Stimulated activated CD4-positive, alpha-beta T cell treated with anti-CD3 and anti-CD28 coated beads, Interleukin-4, amount 100 ng/mL, for 24 hours (primary cell): ENCODE data around the gene FBXW9.
A peak's percentile ranks its signal among the peaks of the same experiment; 100 is the strongest.
"Not testable (repeated sequence)": the region's sequence is repeated elsewhere in the genome, so short reads cannot be mapped to it uniquely, and the experiment has no call there.

Experiments
- DNase-seq: peaks from one replicate; pipeline ENCODE4 v3.0.0-alpha.2; 2020

The FBXW9 gene

DNA sequence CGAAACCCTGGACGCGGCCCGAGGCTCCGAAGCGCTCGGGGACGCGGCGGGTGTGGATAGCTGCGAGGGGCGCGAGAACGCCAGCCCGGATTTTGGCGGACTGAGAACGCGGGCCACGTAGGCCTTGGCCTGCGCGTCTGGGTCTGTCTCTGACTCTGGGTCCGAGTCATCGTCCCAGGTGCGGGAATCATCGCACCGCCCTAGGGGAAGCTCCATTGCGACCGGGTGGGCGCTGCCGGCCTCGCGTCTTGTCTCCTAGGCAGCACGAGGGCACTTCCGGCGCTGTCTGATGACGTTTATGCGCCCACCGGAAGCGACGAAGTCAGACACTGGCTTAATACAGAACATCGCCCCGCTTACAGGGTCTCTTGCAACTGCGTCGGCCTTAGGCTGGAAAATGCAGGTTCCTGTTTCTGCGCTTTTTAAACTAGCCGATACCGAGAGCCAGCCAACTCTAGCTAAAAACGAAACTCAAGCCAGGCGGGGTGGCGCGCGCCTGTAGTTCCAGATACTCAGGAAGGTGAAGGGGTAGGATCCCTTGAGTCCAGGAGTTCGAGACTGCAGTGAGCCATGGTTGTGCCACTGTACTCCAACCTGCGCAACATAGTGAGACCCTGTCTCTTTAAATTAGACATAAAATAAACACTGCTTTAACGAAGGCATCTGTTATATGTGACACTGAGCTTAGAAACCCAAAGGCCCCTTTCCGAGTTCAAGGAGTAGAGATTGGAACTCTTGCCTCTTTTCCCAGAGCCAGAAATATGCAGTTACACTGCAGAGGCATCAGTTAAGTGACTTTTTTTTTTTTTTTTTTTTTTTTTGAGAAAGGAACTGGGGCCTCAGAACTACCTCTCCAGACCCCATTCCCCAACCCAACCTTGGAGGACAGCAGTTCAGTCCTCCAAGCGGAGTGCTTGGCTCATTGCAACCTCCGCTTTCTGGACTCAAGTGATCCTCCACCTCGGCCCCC, at the start of gene FBXW9:
Gene FBXW9 (minus strand): TSS at position 266 of the 970 bp plus-strand sequence. CDS start 50 bp downstream, at position 216.
- peak; percentile 98 for DNase-seq

DNA sequence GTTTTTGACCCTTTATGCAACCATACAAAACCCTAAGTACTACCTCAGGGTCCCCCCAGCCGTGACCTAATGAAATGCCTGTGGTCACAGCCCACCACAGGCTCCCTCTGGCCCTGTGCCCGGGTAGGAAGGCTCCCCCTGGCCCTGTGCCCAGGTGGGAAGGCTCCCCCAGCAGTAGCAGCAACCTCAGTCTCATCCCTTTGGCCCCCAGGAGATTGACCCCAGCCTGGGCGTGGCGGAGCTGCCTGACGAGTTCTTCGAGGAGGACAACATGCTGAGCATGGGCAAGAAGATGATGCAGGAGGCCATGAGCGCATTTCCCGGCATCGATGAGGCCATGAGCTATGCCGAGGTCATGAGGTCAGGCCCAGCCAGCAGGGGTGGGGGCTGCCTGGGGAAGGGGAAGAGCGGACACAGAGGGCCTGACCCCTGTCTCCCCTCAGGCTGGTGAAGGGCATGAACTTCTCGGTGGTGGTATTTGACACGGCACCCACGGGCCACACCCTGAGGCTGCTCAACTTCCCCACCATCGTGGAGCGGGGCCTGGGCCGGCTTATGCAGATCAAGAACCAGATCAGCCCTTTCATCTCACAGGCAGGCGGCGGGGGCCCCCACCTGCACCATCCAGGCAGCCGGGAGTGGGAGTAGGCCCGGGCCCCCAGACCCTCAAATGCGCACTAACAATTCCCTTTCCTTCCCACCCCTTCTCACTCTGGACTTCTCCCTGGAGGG, 48.9 kb upstream of the FBXW9 start:
- DNase-seq = no peak

DNA sequence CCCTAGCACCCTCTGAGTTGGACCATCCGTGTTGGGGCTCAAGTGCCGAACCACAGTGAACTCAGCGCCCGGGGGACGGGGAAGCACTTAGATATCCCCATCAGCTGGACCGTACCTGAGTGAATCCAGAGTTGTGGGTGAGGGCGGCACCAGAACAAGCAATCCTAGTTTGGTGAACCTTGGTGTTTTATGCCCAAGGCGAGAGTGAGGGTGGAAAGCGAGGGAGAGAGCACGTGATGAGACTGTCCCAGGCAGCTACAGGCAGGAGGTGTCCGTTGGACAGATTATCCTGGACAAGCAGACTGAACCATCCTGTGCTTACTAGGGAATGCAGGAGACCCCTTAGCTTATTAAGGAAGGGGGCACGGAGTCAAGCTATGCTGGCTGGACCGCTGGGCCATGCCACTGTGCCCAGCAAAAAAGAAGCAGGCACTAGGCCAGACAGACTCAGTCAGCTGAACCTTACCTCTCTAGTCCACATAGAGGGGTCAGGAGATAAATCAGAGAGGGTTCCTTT, 41.5 kb upstream of the FBXW9 start:
- no peak for DNase-seq

DNA sequence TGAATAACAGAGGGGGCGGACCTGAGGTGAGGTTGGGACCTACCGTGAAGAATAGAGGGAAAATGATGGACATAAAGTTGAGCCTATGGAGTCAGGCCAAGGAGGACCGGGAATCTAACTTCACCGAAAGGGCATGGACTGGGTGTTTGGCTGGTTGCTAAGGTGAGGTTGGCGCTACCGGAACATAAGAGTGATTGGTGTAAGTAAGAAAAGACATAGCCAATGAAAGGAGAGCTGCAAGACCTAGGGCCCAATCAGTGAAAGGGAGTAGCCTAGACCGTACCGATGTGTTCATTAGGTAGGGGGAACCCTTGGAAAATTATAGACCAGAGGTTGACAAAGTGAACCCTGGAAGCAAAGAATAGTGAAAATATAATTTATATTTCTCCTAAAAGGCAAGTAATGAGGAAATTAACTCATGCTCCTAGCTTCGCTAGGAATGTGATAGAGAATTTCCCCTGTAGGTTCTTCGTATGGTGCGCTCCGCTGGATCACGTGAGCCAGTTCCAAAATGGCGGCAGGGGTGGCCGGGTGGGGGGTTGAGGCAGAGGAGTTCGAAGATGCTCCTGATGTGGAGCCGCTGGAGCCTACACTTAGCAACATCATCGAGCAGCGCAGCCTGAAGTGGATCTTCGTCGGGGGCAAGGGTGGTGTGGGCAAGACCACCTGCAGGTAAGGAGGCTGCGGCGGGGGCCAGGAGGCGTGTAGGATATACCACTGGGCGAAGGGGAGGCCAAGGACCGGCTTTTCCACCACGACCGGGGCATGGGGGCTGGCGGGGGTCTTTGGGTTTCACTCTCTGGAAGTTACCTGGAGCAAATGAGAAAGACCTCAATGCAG, 40.8 kb upstream of the FBXW9 start, which contains the start of gene GET3:
Gene GET3 (plus strand): TSS at position 503 of the 840 bp plus-strand sequence. CDS start 9 bp downstream, at position 512.
- DNase-seq = peak; percentile 84

DNA sequence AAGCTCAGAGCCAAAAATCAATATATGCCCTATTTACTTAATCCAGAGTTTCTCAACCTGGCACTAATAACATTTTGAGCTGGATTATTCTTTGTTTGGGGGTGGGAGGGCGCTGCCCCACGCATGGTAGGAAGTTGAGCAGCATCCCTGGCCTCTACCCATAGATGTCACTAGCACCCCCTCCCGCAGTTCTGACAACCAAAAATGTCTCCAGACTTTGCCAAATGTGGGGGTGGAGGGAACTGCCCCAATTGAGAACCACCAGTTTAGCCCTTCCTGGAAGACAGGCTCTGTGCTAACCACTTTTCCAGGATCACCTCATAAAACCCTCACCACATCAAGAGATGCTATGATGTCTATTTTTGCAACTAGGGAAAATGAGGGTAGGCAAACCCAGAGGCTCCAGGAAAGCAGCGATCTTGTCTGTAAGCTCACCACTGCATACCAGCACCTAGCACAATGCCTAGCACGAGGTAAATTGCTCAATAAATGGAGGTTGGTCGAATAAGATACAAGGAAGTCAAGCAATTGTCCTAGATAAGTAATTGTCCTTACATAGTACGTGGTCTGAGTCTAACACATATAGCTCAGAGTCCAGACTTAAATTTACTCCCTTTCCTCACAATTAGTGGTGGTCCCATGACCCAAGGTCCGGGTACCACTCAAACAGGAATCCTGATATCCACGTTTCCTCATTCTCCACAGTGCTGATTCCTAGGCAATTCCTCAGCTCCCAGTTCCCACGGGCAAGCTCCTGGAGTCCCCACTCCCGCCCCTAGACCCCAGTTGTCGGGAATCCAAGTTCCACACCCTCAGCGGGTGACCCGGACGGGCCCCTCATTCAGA, 37.2 kb upstream of the FBXW9 start:
- DNase-seq = peak; percentile 51

DNA sequence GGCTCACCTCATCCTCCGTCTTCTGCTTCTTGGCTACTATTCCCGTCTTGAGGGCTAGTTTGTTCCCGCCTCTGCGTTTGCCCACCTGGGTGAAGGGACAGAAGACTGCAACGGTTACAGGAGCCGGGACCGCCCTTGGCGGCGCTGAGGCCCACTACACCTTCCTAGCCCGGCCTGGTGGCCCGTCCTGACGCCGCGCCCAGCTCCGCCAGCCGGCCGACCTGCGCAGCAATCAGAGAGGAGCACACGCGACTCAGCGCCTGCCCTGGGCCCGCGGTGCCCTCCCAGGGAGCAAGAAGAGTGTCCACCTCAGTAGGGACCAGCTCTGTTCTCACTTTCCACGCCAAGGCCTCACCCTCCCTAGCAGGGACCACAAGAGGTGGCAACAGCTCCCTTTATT, 34.9 kb upstream of the FBXW9 start:
- DNase-seq = no peak

DNA sequence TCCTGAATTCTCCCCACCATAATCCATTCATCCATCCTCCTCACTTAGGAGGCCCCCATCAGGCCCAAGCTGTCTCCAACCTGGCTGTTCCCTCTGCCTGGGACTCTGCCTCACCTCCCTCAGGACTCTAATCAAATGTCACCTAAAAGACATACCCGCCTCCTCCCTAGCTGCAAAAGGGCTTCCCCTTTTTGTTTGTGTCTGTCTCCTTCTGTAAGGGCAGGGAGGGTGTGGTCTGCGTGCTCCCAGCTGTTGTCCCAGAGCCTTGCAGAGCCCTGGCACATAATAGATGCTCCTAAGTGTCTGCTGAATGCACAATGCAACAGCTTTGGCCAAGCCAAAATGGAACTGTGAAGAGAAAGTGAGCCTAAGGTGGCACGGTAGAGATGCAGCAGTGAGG, 33.6 kb upstream of the FBXW9 start:
- no peak for DNase-seq

DNA sequence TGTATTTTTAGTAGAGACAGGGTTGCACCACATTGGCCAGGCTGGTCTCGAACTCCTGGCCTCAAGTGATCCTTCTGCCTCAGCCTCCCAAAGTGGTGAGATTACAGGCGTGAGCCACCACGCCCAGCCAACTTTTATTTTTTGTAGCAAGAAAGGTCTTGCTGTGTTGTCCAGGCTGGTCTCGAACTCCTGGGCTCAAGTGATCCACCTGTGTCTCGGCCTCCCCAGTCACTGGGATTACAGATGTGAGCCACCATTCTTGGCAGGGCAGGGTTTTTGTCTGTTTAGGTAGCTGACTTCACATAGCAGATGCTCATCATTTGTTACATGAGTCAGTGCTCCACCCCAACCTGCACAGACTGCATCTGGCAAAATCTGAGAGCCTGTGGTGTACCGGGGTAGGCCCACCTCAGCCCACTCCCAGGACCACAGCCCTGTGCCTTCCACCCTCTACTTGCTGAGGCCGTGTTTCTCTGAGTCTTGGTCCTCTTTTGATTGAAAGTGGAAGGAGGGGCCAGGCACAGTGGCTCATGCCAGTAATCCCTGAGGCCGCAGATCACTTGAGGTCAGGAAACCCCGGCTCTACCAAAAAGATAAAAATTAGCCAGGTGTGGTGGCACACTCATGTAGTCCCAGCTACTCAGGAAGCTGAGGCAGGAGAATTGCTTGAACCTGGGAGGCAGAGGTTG, 31.5 kb upstream of the FBXW9 start:
- no peak for DNase-seq

DNA sequence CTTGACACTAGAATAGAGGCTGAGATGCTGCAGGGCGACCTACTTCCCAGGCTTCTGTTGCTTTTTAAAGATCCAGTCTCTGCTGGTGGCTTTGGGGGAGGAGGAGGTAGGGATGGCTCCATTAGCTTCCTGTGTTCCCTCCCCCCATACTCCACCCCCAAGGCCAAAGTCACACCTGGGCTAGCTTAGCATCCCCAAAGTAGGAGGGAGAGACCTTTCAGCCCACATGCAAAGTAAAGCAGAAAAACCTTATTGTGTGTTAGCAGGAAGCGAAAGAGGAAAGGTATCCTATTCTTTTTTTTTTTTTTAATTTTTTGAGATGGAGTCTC, 30.5 kb upstream of the FBXW9 start:
- DNase-seq = no peak

DNA sequence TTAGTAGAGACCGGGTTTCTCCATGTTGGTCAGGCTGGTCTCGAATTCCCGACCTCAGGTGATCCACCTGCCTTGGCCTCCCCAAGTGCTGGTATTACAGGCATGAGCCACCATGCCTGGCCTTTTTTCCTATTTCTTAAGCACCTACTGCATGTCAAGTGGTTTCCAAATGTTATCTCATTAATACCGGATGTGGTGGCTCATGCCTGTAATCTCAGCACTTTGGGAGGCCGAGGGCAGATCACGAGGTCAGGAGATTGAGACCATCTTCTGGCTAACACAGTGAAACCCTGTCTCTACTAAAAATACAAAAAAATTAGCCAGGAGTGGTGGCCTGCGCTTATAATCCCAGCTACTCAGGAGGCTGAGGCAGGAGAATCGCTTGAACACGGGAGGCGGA, 29.2 kb upstream of the FBXW9 start:
- not testable (repeated sequence) for DNase-seq

DNA sequence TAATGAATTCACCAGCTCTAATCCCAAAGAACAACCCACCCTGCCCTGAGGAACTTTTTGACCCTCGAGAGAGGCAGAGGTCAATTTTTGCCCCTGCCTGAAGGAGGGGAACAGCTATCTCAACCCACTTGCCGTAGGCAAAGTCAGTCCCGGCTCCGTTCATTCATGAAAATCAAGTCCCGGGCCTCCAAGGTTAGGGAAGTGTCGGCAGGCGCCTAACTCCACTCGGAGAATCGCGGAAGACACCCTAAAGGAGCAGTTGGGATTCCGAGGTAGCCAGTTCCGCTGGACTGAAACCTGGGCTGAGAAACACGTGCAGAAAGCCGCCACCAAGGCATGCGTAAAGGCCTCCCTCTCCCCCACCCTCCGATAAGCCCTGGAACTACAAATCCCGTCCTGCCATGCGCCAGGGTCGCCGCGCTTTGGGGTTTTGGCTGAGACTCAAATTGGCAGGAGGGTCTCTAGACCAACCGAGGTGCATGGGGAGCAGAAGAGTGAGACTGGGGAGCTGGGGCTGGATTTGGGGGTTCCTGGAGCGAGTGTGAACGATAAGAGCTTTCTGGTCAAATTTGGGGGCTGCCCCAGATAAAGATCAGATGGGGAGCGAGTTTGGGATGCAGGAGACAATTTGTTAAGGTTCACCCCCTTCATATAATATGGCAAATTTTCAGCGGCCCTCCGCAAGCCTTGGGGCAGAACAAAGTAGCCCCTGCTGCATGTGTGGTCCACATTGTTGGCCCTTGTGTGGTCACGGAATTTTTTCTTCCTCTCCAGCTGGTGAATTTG, 27.4 kb upstream of the FBXW9 start, which contains the start of gene TNPO2:
Gene TNPO2 (minus strand): TSS at position 292 of the 786 bp plus-strand sequence. CDS start 2,955 bp downstream, outside the sequence.
- DNase-seq = peak; percentile 80

DNA sequence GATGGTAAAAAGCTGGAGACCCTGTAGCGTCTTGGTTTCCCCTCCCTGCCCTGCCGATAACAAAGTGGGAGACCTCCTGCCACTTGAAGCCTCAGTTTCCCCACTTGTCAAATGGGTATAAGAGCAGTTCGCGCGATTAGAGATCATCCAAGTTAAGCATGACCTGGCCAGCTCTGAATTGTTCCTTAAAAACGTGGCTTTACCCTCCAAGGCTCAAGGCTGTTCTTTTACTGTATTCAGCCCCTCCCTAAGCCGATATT, 26.9 kb upstream of the FBXW9 start:
- peak; percentile 12 for DNase-seq

DNA sequence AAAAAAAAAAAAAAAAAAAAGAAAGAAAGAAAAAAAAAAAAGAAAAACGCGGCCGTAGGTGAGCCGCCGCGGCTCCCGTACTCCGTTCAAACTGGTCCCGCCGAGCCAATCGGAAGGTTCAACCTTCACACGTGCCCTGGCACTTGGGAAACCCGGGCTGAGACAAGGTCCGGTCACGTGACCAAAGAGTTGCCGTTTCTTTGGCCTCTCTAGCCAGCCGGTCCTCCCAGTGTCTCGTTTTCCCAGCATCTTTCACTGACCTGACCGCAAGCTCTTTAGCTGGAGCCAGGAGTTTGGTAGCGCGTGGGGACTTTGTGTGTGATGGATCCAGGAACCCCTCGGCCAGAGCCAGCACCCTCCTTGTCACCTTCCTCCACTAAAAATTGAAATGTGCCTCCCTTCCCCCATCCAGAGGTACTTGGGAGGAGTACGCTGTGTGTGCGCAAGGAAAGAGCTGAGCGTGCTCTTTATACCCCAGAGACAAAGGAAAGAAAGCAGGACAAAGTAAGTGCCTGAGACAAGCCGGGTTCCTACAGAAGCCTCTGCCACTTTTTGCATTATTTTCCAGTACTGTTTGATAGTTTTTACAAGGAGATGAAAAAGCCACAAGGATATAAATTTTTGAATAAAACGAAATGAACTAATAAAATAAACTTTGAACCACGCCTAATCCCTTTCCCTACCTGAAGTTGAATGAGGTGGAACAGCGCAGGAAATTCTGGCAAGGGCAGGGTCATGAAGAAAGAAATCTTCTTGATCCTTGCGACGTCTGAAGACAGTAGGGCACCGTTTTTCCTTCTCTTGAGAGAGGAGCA, 26.3 kb upstream of the FBXW9 start:
- peak; percentile 96 for DNase-seq

DNA sequence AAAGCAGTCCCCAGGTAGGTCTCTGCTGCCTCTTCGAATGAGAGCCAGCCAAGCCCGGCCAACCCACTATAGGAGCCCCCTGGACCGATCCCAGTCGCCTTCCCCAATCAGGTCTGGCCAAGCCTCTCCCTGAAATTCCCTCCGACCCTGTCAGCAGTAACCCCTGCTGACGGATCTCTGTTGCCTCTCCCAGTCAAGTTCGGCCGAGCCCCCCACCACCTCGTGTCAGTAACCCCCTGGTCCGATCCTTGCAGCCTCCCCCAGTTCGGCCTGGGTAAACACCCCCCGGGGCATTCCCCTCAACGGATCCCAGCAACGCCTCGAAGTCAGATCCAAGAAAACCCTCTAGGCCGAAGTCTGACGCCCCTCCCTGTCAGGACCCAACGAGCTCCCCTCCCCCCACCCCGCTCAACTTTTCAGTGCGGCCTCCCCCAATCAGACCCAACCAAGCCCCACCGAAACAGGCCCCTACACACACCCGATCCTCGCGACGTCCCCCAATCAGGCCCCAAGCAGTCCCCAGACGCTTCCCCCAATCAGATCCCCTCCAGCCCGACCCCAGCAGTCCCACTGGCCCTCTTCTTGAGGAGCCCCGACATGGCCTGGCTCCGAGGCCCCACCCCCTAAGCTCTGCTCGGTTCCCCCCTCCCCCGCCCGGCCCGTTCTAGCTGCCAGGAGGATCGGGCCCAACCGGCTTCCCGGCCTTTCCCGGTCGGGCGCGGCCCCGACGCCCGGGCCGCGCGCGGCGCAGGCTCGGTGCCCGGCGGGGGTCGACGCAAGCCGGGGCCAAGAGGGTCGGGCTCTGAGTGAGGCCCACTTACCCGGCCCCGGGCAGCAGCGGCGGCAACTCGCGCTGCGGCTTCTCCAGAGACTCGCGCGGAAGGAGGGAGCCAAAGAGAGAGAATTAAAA, 25.5 kb upstream of the FBXW9 start:
- DNase-seq = peak; percentile 47

DNA sequence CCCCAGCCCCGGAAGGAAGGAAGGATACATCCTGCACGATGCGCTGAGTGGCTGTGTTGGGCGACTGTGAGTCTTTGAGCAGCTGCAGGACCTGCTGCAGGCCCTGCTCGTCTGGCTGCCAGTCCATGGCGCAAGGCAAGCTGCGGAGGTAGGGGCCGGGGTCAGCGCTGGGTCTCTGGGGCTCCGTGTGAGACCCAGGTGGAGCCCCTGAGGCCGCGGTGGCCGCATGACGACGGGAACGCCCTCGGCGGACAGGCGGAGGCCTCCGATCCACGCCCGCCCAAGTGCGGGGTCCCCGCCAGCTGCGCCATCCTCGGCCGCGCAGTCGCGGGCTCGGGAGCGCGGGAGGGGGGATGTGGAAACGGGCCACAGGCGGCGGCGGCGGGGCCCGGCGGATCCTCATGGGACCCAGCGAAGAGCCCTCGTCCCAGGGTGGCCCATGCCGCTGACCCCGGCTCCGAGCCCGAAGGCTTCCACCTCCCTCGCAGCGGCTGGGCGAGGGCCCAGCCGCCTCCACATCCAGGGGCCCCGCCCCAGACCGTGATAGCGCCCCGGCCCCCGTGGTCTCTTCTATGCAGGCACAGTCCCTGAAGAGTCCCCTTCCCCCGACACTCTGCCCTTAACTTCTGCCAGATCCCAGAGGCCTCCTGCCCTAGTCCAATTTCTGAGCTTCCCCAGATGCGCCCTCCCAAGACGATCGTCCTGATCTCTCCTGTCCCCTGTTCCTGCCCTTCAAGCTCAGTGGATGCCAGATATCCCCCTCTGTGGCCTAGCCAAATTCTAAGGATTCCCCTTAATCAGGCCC, 24.6 kb upstream of the FBXW9 start:
- DNase-seq = peak; percentile 16

DNA sequence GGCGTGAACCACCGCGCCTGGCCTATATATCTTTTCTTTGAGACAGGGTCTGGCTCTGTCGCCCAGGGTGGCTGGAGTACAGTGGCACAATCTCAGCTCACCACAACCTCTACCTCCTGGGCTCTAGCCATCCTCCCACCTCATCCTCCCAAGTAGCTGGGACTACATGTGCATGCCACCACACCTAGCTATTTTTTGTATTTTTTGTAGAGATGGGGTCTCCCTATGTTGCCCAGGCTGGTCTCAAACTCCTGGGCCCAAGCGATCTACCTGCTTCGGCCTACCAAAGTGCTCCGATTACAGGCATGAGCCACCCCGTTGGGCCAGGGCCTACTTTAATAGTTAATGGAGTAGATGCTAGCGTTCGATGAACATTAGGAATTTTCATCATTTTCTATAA, 23.9 kb upstream of the FBXW9 start:
- DNase-seq = no peak

DNA sequence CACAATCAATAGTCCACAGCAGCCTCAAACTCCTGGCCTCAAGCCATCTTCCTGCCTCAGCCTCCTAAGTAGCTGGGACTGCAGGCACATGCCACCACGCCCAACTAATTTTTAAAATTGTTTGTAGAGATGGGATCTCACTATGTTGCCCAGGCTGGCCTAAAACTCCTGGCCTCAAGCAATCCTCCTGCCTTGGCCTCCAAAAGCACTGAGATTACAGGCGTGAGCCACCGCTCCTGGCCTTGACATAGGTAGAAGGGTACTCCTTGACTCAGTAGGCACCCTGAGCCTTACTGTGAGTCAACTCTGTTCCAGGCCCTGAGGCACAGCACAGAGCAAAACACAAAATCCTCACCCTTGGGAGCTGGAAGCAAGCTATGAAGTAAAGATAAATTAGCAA, 19.5 kb upstream of the FBXW9 start:
- DNase-seq = no peak

DNA sequence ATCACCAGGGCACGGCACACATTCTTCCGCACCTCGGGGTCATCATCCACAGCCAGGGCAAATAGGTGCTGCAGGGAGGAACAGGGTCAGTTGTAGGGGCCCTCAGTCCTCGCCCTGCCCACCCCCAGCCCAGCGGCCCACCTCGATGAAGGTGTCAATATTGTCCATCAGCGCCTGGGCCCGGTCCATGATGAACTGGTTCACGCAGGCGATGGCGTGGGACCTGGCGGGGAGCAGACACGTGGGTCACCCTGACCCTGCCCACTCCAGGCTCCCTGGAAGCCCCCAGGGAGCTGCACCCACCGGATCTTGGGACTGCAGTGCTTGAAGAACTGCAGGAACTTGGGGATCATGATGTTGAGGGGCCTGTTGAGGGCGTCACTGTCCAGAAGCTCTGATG, 18.7 kb upstream of the FBXW9 start:
- no peak for DNase-seq
